ENCODE measurements around the gene BABAM2. TPM values are rescaled to one million over a fixed set of nuclear protein-coding genes. Genes with fewer than 3 reads are reported as not detected.

Gene BABAM2
- total RNA-seq, 1 experiment from 2014 or later, result 46.1 TPM

DNA sequence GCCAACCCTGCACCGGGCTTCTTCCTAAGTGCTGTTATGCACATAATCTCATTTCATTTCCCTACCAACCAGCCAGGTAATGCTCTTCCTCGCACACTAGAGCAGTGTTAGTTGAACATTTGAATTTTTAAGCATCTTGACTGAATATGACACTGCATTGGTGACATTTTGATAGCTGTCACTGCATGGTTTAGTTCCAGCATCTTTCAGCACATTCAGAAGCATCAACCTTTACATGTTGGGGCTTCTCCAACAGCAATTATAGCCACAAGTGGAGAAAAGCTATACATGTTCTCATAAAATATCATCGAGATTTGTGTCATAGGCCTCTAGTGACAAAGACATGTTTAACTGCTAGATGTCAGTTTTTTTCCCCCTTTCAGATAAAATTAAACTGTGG lies 272.0 kb downstream of the BABAM2 start:
- intact Hi-C loops (cut with micrococcal nuclease; ENCODE audit: unreplicated experiment), result no loop called here
- CTCF ChIA-PET, result no interaction called here

DNA sequence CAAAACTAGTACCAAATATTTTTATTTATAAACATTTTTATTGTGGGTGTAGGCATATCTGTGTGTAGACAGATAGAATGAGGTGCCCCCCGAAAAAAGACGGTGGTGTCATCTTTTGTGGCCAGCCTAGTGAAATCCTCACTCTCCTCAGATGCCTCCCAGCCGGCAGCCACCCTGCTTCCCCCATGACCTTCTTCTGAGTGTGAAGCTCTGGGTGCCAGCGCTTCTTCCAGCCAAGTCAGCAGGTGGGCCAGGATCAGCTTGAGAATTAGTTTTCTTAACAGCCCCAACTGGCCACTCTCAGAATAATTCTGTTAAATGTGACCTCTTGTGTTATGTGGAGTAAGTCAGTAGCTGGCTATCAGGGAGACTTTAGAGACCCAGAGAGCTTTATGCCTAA lies 272.5 kb downstream of the BABAM2 start:
- TF ChIP-seq, protein P1, sequence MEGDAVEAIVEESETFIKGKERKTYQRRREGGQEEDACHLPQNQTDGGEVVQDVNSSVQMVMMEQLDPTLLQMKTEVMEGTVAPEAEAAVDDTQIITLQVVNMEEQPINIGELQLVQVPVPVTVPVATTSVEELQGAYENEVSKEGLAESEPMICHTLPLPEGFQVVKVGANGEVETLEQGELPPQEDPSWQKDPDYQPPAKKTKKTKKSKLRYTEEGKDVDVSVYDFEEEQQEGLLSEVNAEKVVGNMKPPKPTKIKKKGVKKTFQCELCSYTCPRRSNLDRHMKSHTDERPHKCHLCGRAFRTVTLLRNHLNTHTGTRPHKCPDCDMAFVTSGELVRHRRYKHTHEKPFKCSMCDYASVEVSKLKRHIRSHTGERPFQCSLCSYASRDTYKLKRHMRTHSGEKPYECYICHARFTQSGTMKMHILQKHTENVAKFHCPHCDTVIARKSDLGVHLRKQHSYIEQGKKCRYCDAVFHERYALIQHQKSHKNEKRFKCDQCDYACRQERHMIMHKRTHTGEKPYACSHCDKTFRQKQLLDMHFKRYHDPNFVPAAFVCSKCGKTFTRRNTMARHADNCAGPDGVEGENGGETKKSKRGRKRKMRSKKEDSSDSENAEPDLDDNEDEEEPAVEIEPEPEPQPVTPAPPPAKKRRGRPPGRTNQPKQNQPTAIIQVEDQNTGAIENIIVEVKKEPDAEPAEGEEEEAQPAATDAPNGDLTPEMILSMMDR (conservative IDR thresholded peaks at IDR 0.05), result no peak
- no peak for TF ChIP-seq EZH2 (IDR thresholded peaks at IDR 0.05; ENCODE audit: low read depth)
- Histone ChIP-seq H3K27ac (no peak overlapping the region), H3K27me3 (ENCODE audit: insufficient read depth, low read depth) (no peaks in the 10 kb centered on the region), H3K9me3 (ENCODE audit: insufficient read depth, low read depth) (no peaks in the 10 kb centered on the region), H3K4me2 (no peak overlapping the region), H3K4me1 (replicated peaks; ENCODE audit: insufficient read depth) (peaks cover 6% of the 10 kb centered on the region; the same call in 1 of the 2 replicates), H3K4me3 (no peak overlapping the region), H3K79me2 (ENCODE audit: low read depth) (no peaks in the 10 kb centered on the region), H3K36me3 (ENCODE audit: low read depth) (no peaks in the 10 kb centered on the region), H2AFZ (no peak overlapping the region), H3F3A (ENCODE audit: insufficient read depth, low read depth) (0 out of 2 replicates have a peak, but pooled peaks cover 4% of the 10 kb centered on the region), H4K20me1 (ENCODE audit: insufficient read depth) (no peaks in the 10 kb centered on the region), H3K9me2 (ENCODE audit: insufficient read depth) (no peaks in the 10 kb centered on the region; the same call in 1 of the 2 replicates)
- ChIA-PET CTCF (no interaction called here), POLR2A (ENCODE audit: unreplicated experiment) (no interaction called here)
- no peak for DNase-seq
- intact Hi-C loops (cut with micrococcal nuclease; ENCODE audit: unreplicated experiment), result no loop called here
- BruUV-seq (replicated peaks), result no TSS peak

More for the DNA sequence above, 272.0 kb downstream of the BABAM2 start:
- Histone ChIP-seq H2AFZ (no peak overlapping the region), H3K9me2 (ENCODE audit: insufficient read depth) (no peaks in the 10 kb centered on the region; the same call in 1 of the 2 replicates), H3K79me2 (ENCODE audit: low read depth) (no peaks in the 10 kb centered on the region), H4K20me1 (ENCODE audit: insufficient read depth) (no peaks in the 10 kb centered on the region), H3K4me2 (no peak overlapping the region), H3K9me3 (ENCODE audit: insufficient read depth, low read depth) (no peaks in the 10 kb centered on the region), H3K4me3 (no peak overlapping the region), H3K4me1 (replicated peaks; ENCODE audit: insufficient read depth) (peaks cover 6% of the 10 kb centered on the region; the same call in 1 of the 2 replicates), H3K27ac (no peak overlapping the region), H3F3A (ENCODE audit: insufficient read depth, low read depth) (peaks cover 7% of the 10 kb centered on the region; the same call in 1 of the 2 replicates), H3K27me3 (ENCODE audit: insufficient read depth, low read depth) (no peaks in the 10 kb centered on the region), H3K36me3 (ENCODE audit: low read depth) (no peaks in the 10 kb centered on the region)
- no peak for DNase-seq
- BruUV-seq (replicated peaks), result no TSS peak
- POLR2A ChIA-PET (ENCODE audit: unreplicated experiment), result no interaction called here
- TF ChIP-seq EZH2 (IDR thresholded peaks at IDR 0.05; ENCODE audit: low read depth), result no peak
- TF ChIP-seq, protein P1 (conservative IDR thresholded peaks at IDR 0.05), result no peak

DNA sequence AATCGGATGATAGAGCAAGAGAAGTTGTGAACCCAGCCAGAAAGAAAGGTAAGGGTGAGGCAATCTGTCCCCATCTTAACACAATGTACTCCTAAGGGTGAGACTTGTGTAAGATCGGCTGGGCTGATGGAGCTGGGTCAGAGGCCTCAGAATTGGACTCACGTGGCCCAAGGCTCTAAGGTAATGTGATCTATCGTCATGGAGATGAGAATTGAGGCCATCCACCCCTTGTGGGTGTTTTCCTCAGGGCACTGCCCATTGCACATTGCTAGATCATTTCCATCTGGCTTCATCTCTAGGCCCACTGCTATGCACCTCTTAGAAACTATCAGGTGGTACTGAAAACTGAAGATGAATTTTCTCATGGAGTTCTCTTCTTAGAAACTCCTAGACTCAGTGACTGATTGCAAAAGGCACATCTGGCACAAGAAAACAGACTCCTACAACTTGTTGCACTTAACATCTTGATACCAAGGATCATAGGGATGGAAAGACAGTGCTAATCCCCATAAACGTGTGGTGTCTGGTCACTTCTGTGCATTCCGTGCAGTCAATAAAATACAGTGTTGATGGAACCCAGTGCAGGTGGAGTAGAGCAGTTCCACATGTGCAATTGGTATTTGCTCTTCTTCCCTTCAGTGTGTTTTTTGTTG lies 273.2 kb downstream of the BABAM2 start:
- no peaks in the 10 kb centered on the region for H3K27me3 ChIP-seq (ENCODE audit: insufficient read depth, low read depth)
- H3K27ac ChIP-seq, result no peak overlapping the region
- ChIA-PET POLR2A (ENCODE audit: unreplicated experiment) (no interaction called here), CTCF (no interaction called here)
- no peak for DNase-seq
- H3K79me2 ChIP-seq (ENCODE audit: low read depth), result no peaks in the 10 kb centered on the region
- H3K4me3 ChIP-seq, result no peak overlapping the region
- H3K4me2 ChIP-seq, result no peak overlapping the region
- intact Hi-C loops (cut with micrococcal nuclease; ENCODE audit: unreplicated experiment), result no loop called here
- H3K9me2 ChIP-seq (ENCODE audit: insufficient read depth), result no peaks in the 10 kb centered on the region; the same call in 1 of the 2 replicates
- no peaks in the 10 kb centered on the region for H3K9me3 ChIP-seq (ENCODE audit: insufficient read depth, low read depth)
- no peaks in the 10 kb centered on the region for H3K36me3 ChIP-seq (ENCODE audit: low read depth)
- peaks cover 6% of the 10 kb centered on the region; the same call in 1 of the 2 replicates for H3K4me1 ChIP-seq (replicated peaks; ENCODE audit: insufficient read depth)
- TF ChIP-seq, protein P1 (conservative IDR thresholded peaks at IDR 0.05), result no peak
- H3F3A ChIP-seq (ENCODE audit: insufficient read depth, low read depth), result 0 out of 2 replicates have a peak, but pooled peaks cover 4% of the 10 kb centered on the region
- no peak overlapping the region for H2AFZ ChIP-seq
- H4K20me1 ChIP-seq (ENCODE audit: insufficient read depth), result no peaks in the 10 kb centered on the region
- no TSS peak for BruUV-seq (replicated peaks)
